Activated effector memory CD4-positive, alpha-beta T cell treated with Interleukin-2 at 50 U/mL for 16 hours (primary cell): ENCODE measurements around the gene ANXA11.
"Not testable (repeated sequence)": the region's sequence is repeated elsewhere in the genome, so short reads cannot be mapped to it uniquely, and the experiment has no call there.

Experiments used
- DNase-seq: peaks from one replicate; pipeline ENCODE4 v3.0.0-alpha.2; 2020

ANXA11 gene

DNA sequence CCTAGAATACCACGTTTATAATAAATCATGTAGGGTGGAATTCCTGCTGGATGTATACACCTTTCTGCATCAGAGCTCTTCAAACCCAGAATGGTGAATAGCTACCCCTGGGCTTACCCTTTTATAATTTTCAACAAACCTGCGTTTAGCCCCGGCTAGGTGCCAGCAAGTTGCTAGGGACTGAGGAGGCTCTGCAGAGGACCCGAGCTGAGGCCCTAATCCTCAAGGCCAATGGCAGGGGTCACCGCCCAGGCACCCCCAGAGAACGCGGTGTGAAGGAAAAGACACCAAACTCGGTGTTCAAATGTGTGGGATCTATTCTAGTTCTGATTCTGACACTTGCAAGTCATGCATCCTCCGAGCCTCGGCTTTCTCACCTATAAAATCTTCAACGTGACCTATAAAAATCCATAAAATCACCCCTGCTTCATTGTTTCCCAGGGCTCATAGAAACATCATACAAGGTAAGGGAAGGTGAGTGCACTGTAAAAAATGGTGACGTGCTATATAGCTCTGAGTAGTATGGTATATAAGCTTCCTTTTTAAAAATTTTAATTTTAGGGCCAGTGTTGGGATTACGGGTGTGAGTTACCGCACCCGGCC is 2.5 kb upstream of the ANXA11 start:
- no peak for DNase-seq

DNA sequence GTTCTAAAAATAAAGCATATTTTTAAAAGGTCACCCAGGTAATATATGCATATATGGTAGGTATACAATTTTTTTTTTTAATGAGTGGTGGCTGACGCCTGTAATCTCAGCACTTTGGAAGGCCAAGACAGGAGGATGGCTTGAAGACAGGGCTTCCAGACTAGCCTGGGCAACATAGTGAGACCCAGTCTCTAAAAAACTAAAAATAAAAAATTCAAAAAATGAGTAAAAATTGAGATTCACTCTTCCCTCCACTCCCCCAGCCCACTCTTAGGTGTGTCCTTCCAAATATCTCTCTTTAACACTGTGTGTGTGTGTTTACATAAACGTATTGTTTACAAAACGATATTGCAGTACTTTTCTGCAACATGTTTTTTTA is 929 bp upstream of the ANXA11 start:
- no peak for DNase-seq

- no peak for DNase-seq
Observed at GRCh38 chr10:80204677-80205476, 460 bp downstream of the ANXA11 start.

GRCh38 chr10:80203835-80204676 is 1.3 kb downstream of the ANXA11 start:
- no peak for DNase-seq

DNA sequence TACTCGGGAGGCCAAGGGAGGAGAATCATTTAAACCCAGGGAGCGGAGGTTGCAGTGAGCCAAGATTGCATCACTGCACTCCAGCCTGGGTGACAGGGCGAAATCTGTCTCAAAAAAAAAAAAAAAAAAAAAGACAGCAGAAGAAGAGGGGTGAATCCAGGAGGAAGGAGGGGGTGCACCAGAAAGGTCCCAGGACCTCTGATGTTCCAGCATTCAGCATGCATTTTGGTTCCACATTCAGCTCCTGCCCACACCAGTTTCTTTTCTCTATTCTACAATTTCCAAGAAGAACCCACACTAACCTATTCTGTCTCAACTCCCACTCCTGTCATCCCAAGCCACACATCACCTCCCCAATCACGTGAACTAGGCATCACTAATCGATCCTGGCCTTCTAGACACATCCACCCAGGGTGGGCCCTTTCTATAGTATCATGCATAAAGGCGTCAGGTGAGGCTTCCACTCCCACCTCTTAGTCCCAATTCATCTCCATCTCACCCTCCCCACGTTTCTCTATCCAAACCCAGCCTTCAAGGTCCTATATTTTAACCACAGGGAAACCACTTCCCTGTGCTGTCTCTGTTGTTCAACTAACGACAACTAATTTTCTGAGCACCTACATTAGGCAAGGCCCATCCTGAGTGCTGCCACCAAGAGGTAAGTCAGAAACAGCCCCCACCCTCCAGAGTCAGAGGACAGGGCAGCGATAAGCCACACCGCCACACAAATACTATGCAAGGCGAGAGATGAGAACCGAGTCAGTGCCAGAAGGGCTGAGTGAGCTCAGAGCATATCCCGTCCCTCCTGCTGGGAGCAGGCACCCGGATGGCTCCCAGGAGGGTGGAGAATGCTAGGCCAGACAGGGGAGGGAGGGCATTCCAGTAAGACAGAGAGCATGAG is 2.2 kb downstream of the ANXA11 start:
- peak; percentile 60 for DNase-seq

- DNase-seq = not testable (repeated sequence)
Observed at GRCh38 chr10:80202530-80202929, 2.8 kb downstream of the ANXA11 start.

- DNase-seq = no peak
Observed at GRCh38 chr10:80201608-80202141, 3.7 kb downstream of the ANXA11 start.

DNA sequence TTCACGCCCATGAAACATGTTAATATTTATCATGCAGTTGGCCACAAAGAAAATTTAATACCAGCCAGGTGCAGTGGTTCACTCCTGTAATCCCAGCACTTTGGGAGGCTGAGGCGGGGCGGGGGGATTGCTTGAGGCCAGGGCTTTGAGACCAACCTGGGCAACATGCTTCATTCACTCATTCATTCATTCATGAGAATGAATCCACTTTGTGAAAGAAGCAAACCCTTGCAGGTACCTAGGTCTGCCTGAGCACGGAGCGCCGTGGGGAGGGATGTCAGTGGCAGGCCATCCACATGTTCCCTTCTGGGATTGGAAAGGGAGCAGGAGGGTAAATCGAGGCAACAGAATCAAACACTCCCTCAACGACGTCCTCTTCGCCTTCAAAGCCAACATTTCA is 4.7 kb downstream of the ANXA11 start:
- no peak for DNase-seq

- DNase-seq = no peak
Observed at GRCh38 chr10:80200259-80200658, 5.1 kb downstream of the ANXA11 start.

DNA sequence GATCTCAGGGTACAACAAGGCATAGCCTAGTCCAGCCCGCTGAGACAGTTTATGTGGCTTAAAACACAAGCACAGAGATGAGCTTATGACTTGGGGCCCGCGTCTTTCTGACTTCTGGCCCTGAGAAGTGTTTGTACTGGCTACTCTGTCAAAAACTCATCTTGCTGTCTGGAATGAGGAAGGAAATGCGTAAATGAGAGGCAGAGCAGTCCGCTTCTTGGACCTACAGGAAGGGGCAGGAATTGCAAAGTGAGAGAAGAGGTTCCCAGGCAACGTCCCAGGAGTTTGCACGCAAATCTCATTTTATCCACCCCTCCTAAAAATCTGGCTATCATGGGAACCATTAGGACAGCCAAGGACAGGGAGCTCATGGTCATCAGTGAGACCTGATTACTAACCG is 5.5 kb downstream of the ANXA11 start:
- DNase-seq = no peak

- no peak for DNase-seq
Observed at GRCh38 chr10:80197972-80198916, 7.1 kb downstream of the ANXA11 start.

DNA sequence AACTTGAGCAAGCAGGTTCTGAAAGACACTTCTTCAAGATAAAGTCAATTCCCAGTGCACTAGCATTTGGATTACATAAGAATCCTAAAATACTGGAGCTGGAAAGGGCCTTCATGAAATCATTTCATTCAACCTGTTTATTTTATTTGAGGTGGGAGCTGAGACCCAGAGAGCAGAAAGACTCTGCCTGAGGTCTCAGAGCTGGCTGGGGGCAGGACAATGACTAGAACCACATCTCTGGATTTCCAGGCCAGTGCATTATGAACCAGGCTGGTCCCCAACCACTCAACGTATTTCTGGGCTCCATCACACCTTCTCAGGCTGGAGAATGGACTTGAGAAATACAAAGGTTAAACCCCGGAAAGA is 8.4 kb downstream of the ANXA11 start:
- no peak for DNase-seq

DNA sequence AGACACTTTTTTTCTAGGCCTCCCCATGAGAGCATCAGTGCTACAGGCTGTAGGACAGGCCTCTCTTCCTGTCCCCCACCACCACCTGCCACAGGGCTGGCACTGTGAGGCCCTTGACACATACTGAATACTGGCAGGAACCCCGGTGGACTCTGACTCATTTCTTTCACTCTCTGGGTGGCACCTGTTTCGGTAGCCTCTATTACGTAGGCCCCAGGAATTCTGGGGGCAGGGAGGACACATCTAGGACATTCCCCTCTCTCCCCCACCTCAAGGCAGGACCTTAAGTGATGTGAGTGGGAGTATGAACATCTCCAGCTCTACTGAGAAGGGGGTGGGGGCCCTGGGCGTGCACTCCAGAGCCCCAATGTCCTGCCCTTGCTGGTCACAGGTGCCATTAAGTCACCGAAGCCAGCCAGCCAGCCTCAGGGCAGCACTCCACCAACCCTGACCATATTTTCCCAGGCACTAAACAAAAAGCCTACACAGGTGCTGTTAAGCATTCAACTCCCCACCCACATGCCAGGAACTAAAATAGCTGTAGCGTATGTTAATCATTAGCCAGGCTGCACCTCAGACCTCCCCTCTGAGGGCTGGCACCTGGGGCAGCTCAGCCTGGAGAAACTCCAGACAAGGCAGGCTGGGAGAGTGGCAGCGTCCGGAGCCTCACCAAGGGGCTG is 8.9 kb downstream of the ANXA11 start:
- DNase-seq = peak; percentile 58

DNA sequence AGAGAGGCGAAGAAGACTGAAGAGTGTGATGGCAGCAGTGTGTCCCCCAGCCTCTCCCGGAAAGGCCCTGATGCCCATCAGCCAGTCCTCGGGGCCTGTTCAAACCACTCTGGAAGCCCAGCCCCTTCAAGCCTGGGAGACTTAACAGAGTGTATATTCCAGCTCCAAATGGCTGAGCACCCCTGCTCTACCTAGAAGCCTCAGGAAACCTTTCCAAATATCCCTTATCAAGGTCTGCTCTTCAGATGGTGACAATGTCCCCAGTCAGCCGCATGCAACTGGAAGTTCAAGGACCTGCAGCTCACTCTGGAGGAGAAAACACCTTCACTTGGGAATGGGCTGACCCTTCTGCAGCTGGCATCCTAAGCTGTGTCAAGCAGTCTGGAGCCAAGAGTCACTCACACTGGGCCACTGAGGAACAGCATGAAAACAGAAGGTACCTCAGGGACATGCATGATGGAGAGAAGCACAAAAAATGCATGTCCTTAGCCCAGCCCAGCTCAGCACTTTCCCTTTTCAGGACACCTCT is 10.2 kb downstream of the ANXA11 start:
- no peak for DNase-seq

GRCh38 chr10:80194373-80195045 is 10.8 kb downstream of the ANXA11 start:
- DNase-seq = no peak

GRCh38 chr10:80192553-80192952 is 12.8 kb downstream of the ANXA11 start:
- DNase-seq = no peak

- no peak for DNase-seq
Observed at GRCh38 chr10:80191589-80192270, 13.6 kb downstream of the ANXA11 start.

GRCh38 chr10:80188713-80189112 is 16.6 kb downstream of the ANXA11 start:
- no peak for DNase-seq
